Breast epithelium (tissue), 4 donors: ENCODE results near the gene RFX4. TPM values are rescaled to one million over a fixed set of nuclear protein-coding genes. Genes with fewer than 3 reads are reported as not detected.

ENCODE experiments used
- DNase-seq, 2 donors: peaks; one replicate each; pipeline ENCODE4 v3.0.0-alpha.2; 2019; ENCODE audit warnings: low spot score in 2 of 2
- H3K27ac ChIP-seq, 2 donors: fragments of 200-600 bp; sonication (generic) in 1 of 2; one replicate each; pipeline ENCODE4 v1.5.1; 2016 to 2019; ENCODE audit warnings: mild to moderate bottlenecking in 1 of 2
- H3K27me3 ChIP-seq, 2 donors: fragments of 200-600 bp; sonication (generic) in 1 of 2; one replicate each; pipeline versions ENCODE4 v1.5.1 to v1.6.0; 2017 to 2019; ENCODE audit warnings: control low read depth in 1 of 2, mild to moderate bottlenecking in 1 of 2
- H3K36me3 ChIP-seq: fragments of 200-600 bp; one replicate; pipeline ENCODE4 v1.5.1; 2019
- H3K4me1 ChIP-seq, 2 donors: fragments of 200-600 bp; sonication (generic); one replicate each; pipeline ENCODE4 v1.5.1; 2016 to 2019; ENCODE audit warnings: control low read depth in 1 of 2
- H3K4me3 ChIP-seq, 3 donors: fragments of 200-600 bp; sonication (generic); 1 replicate in 2 of 3; 2 replicates in 1 of 3; pipeline ENCODE4 v1.5.1; 2016 to 2019; ENCODE audit warnings: mild to moderate bottlenecking in 3 of 3, moderate library complexity in 2 of 3
- H3K9me3 ChIP-seq, 2 donors: fragments of 200-600 bp; sonication (generic) in 1 of 2; one replicate each; pipeline ENCODE4 v1.5.1; 2016 to 2019; ENCODE audit warnings: control low read depth in 1 of 2
- POLR2A ChIP-seq: fragments of 450-650 bp; IDR thresholded peaks from one replicate; pipeline ENCODE4 v1.6.1; 2016; ENCODE audit warnings: antibody characterized with exemption, mild to moderate bottlenecking, moderate library complexity
- POLR2AphosphoS5 ChIP-seq, 3 donors: sonication (generic); formaldehyde crosslinking; IDR thresholded peaks; one replicate each; pipeline ENCODE4 v1.6.1; 2017; ENCODE audit warnings: antibody characterized with exemption in 3 of 3
- intact Hi-C: fragments of 100-400 bp; cut with DNase I; formaldehyde crosslinking; loops from one replicate; pipeline ENCODE4 v1.15.1; 2023; ENCODE audit warnings: low total_unique reads
- total RNA-seq, 3 donors: library from RNA; depleted of rRNA; stranded (reverse); fragments of >200 nt; gene quantifications; one replicate each; pipeline ENCODE4 v1.1.0, GENCODE V29; 2016
- TF ChIP-seq, protein P1 (sequence below), 3 donors: fragments of 450-650 bp; IDR thresholded peaks; one replicate each; pipeline ENCODE4 v1.5.1; 2016 to 2017; ENCODE audit warnings: antibody characterized with exemption in 3 of 3, mild to moderate bottlenecking in 3 of 3, moderate library complexity in 3 of 3

RFX4 gene
- total RNA-seq, 3 donors from 2014 or later = 0.64 TPM; not detected in 2

- Histone ChIP-seq H3K27ac (no peak overlapping the region), H3K36me3 (no peaks in the 10 kb centered on the region), H3K9me3 (peaks cover under 1 to 6% of the 10 kb centered on the region in 2 donors), H3K27me3 (no peaks in the 10 kb centered on the region), H3K4me3 (no peak overlapping the region), H3K4me1 (peaks cover 0 to 6% of the 10 kb centered on the region in 2 donors)
- TF ChIP-seq POLR2AphosphoS5 (IDR thresholded peaks at IDR 0.05) = no peak
- no peak for TF ChIP-seq POLR2A
- TF ChIP-seq, protein P1, sequence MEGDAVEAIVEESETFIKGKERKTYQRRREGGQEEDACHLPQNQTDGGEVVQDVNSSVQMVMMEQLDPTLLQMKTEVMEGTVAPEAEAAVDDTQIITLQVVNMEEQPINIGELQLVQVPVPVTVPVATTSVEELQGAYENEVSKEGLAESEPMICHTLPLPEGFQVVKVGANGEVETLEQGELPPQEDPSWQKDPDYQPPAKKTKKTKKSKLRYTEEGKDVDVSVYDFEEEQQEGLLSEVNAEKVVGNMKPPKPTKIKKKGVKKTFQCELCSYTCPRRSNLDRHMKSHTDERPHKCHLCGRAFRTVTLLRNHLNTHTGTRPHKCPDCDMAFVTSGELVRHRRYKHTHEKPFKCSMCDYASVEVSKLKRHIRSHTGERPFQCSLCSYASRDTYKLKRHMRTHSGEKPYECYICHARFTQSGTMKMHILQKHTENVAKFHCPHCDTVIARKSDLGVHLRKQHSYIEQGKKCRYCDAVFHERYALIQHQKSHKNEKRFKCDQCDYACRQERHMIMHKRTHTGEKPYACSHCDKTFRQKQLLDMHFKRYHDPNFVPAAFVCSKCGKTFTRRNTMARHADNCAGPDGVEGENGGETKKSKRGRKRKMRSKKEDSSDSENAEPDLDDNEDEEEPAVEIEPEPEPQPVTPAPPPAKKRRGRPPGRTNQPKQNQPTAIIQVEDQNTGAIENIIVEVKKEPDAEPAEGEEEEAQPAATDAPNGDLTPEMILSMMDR (IDR thresholded peaks at IDR 0.05) = no peak
- DNase-seq = no peak
- intact Hi-C loops = no loop called here
Measured at GRCh38 chr12:106625976-106626375, 43.2 kb downstream of the RFX4 start.

- Histone ChIP-seq H3K4me3 (no peak overlapping the region), H3K4me1 (peaks cover 0 to 6% of the 10 kb centered on the region in 2 donors), H3K27me3 (no peaks in the 10 kb centered on the region), H3K9me3 (no peaks in the 10 kb centered on the region), H3K36me3 (no peaks in the 10 kb centered on the region), H3K27ac (no peak overlapping the region)
- intact Hi-C loops = no loop called here
- no peak for DNase-seq
- TF ChIP-seq, protein P1 (IDR thresholded peaks at IDR 0.05) = no peak
- TF ChIP-seq POLR2A (no peak), POLR2AphosphoS5 (IDR thresholded peaks at IDR 0.05) (no peak)
Measured at GRCh38 chr12:106629797-106630659, 47.2 kb downstream of the RFX4 start.

- no peaks in the 10 kb centered on the region for H3K9me3 ChIP-seq
- H3K36me3 ChIP-seq = no peaks in the 10 kb centered on the region
- TF ChIP-seq POLR2A = no peak
- TF ChIP-seq POLR2AphosphoS5 (IDR thresholded peaks at IDR 0.05) = no peak
- TF ChIP-seq, protein P1 (IDR thresholded peaks at IDR 0.05) = no peak
- H3K27ac ChIP-seq = no peak overlapping the region
- DNase-seq = no peak
- no peaks in the 10 kb centered on the region for H3K27me3 ChIP-seq
- H3K4me1 ChIP-seq = peaks cover 0 to 6% of the 10 kb centered on the region in 2 donors
- no peak overlapping the region for H3K4me3 ChIP-seq
- intact Hi-C loops = no loop called here
Measured at GRCh38 chr12:106631150-106631549, 48.3 kb downstream of the RFX4 start.

DNA sequence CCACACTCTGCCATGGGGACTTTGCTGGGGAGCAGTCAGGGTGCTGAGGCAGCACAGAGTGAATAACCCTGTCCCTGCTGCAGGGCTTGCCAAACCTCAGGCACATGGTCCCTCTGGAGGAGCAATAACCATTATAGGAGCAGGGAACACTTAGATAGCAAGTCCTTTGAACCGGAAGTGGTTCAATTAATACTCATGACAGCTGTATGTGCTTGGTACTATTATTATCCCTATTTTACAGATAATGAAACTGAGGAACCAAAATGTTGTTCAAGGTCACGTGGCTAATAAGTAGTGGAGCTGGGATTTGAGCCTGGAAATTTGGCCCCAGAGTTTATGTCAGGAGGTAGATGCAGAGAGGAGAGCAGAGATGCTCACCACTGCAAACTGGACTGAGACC lies 49.0 kb downstream of the RFX4 start:
- Histone ChIP-seq H3K27me3 (no peaks in the 10 kb centered on the region), H3K4me1 (peaks cover 0 to 6% of the 10 kb centered on the region in 2 donors), H3K36me3 (no peaks in the 10 kb centered on the region), H3K4me3 (no peak overlapping the region), H3K9me3 (no peaks in the 10 kb centered on the region), H3K27ac (no peak overlapping the region)
- intact Hi-C loops = no loop called here
- no peak for DNase-seq
- TF ChIP-seq, protein P1 (IDR thresholded peaks at IDR 0.05) = no peak
- TF ChIP-seq POLR2AphosphoS5 (IDR thresholded peaks at IDR 0.05) (no peak), POLR2A (no peak)

DNA sequence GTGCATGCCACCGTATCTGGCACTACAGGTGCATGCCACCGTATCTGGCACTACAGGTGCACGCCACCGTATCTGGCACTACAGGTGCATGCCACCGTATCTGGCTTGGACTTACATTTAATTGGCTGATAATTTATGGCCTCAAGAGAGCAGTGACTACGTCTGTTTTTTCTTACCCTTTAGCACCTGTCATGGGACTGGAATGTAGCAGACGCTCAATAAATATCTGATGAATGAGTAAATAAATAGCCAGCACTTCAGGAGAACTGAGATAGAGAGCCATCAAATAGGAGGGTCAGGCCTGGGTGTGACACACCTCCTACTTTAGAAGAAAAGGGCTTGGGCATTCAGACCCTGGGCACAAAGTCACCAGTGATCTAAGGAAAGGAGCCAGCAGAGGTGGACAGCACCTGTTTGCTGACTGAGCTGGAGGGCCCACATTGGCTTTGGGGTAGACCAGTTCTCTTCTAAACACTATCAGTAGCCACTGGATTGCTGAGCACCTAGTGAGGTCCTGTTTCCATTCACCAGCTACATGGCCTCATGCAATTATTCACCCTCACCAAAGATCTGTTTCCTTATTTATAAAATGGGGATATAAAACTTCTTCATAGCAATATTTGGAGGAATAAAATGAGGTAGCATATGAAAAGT lies 50.1 kb downstream of the RFX4 start:
- no peaks in the 10 kb centered on the region for H3K36me3 ChIP-seq
- intact Hi-C loops = no loop called here
- no peak for DNase-seq
- H3K27me3 ChIP-seq = no peaks in the 10 kb centered on the region
- H3K27ac ChIP-seq = no peak overlapping the region
- no peak overlapping the region for H3K4me3 ChIP-seq
- TF ChIP-seq POLR2AphosphoS5 (IDR thresholded peaks at IDR 0.05) (no peak), POLR2A (no peak)
- TF ChIP-seq, protein P1 (IDR thresholded peaks at IDR 0.05) = no peak
- H3K9me3 ChIP-seq = no peaks in the 10 kb centered on the region
- peaks cover 0 to 6% of the 10 kb centered on the region in 2 donors for H3K4me1 ChIP-seq
